HG03457 (cell line): ENCODE results near the gene RCCD1.

Experiments used
- ATAC-seq: cut with Tn5 transposase; IDR thresholded peaks from one replicate; pipeline ENCODE4 v1.9.1; 2021; ENCODE audit warnings: moderate number of reproducible peaks; ENCODE audit not compliant: unreplicated experiment

Gene RCCD1

GRCh38 chr15:91001209-91001608, 46.5 kb downstream of the RCCD1 start:
- no peak for ATAC-seq

- ATAC-seq: no peak
Observed at GRCh38 chr15:91007266-91007665, 52.6 kb downstream of the RCCD1 start.
